H9 (cell line): Measurements from ENCODE around the gene PRAC2. TPM values are rescaled to one million over a fixed set of nuclear protein-coding genes. Genes with fewer than 3 reads are reported as not detected.
A peak's percentile ranks its signal among the peaks of the same experiment; 100 is the strongest.

ENCODE experiments used
- DNase-seq: peaks from one replicate; pipeline ENCODE4 v3.0.0-alpha.2; 2017
- H2AFZ ChIP-seq: one replicate; pipeline ENCODE4 v1.6.1; 2013; ENCODE audit warnings: mild to moderate bottlenecking, low read length, control low read depth, moderate library complexity
- H2AK5ac ChIP-seq: 2 replicates; pipeline ENCODE4 v1.6.1; 2013; ENCODE audit warnings: low read length, control low read depth, mixed read lengths; ENCODE audit not compliant: insufficient read length
- H2BK120ac ChIP-seq: one replicate; pipeline ENCODE4 v1.6.1; 2013; ENCODE audit warnings: low read depth, mild to moderate bottlenecking, low read length, control low read depth, inconsistent platforms; ENCODE audit not compliant: poor library complexity, severe bottlenecking
- H2BK12ac ChIP-seq: 2 replicates; pipeline ENCODE4 v1.6.1; 2013; ENCODE audit warnings: low read length, control low read depth, mixed read lengths, low read depth; ENCODE audit not compliant: insufficient read length
- H2BK15ac ChIP-seq: 2 replicates; pipeline ENCODE4 v1.6.1; 2013; ENCODE audit warnings: low read depth, low read length, control low read depth
- H2BK20ac ChIP-seq: one replicate; pipeline ENCODE4 v1.6.1; 2013; ENCODE audit warnings: low read depth, mild to moderate bottlenecking, low read length, control low read depth, inconsistent platforms; ENCODE audit not compliant: poor library complexity, severe bottlenecking
- H2BK5ac ChIP-seq: 2 replicates; pipeline ENCODE4 v1.6.1; 2013; ENCODE audit warnings: low read length, control low read depth, mixed read lengths; ENCODE audit not compliant: insufficient read length
- H3K14ac ChIP-seq: 2 replicates; pipeline ENCODE4 v1.6.1; 2013; ENCODE audit warnings: low read length, control low read depth; ENCODE audit not compliant: insufficient read depth
- H3K18ac ChIP-seq: 2 replicates; pipeline ENCODE4 v1.6.1; 2013; ENCODE audit warnings: low read depth, mild to moderate bottlenecking, mixed read lengths, low read length, control low read depth; ENCODE audit not compliant: insufficient read length
- H3K23ac ChIP-seq: 2 replicates; pipeline ENCODE4 v1.6.1; 2013; ENCODE audit warnings: low read length, control low read depth, mixed read lengths, low read depth; ENCODE audit not compliant: insufficient read length
- H3K23me2 ChIP-seq: 2 replicates; pipeline ENCODE4 v1.6.1; 2013; ENCODE audit warnings: low read depth, mild to moderate bottlenecking, mixed read lengths, low read length, control low read depth; ENCODE audit not compliant: insufficient read length, poor library complexity, severe bottlenecking
- H3K27ac ChIP-seq: 2 replicates; pipeline ENCODE4 v1.5.1; 2013; ENCODE audit warnings: low read length, control low read depth, mixed read lengths, low read depth; ENCODE audit not compliant: insufficient read length
- H3K27me3 ChIP-seq: 2 replicates; pipeline ENCODE4 v1.6.1; 2013; ENCODE audit warnings: low read length, control low read depth, inconsistent platforms; ENCODE audit not compliant: insufficient read depth
- H3K4ac ChIP-seq: 2 replicates; pipeline ENCODE4 v1.6.1; 2013; ENCODE audit warnings: low read depth, mild to moderate bottlenecking, control low read depth, inconsistent platforms, low read length, moderate library complexity
- H3K4me1 ChIP-seq: 2 replicates; pipeline ENCODE4 v1.6.1; 2013; ENCODE audit warnings: low read length, control low read depth, inconsistent platforms; ENCODE audit not compliant: insufficient read depth
- H3K4me2 ChIP-seq: 2 replicates; pipeline ENCODE4 v1.6.1; 2013; ENCODE audit warnings: low read length, control low read depth, mixed read lengths; ENCODE audit not compliant: insufficient read length, insufficient read depth
- H3K56ac ChIP-seq: 2 replicates; pipeline ENCODE4 v1.6.1; 2013; ENCODE audit warnings: low read depth, mild to moderate bottlenecking, mixed read lengths, low read length, control low read depth; ENCODE audit not compliant: insufficient read length
- H3K79me1 ChIP-seq: 2 replicates; pipeline ENCODE4 v1.6.1; 2013; ENCODE audit warnings: low read depth, mild to moderate bottlenecking, moderate library complexity, low read length, control low read depth, inconsistent platforms; ENCODE audit not compliant: insufficient read depth, poor library complexity, severe bottlenecking
- H3K79me2 ChIP-seq: 2 replicates; pipeline ENCODE4 v1.6.1; 2013; ENCODE audit warnings: low read length, control low read depth, inconsistent platforms; ENCODE audit not compliant: insufficient read depth
- H3K9ac ChIP-seq: 2 replicates; pipeline ENCODE4 v1.6.1; 2013; ENCODE audit warnings: low read length, control low read depth, mixed read lengths; ENCODE audit not compliant: insufficient read length; ENCODE audit errors: extremely low read depth
- H3K9me3 ChIP-seq: one replicate; pipeline ENCODE4 v1.6.1; 2013; ENCODE audit warnings: low read depth, low read length, inconsistent platforms; ENCODE audit not compliant: control insufficient read depth
- H3T11ph ChIP-seq: one replicate; pipeline ENCODE4 v1.6.1; 2013; ENCODE audit warnings: mild to moderate bottlenecking, low read length, control low read depth, inconsistent platforms
- H4K20me1 ChIP-seq: one replicate; pipeline ENCODE4 v1.6.1; 2013; ENCODE audit not compliant: control insufficient read depth, insufficient read length, insufficient read depth
- H4K5ac ChIP-seq: 2 replicates; pipeline ENCODE4 v1.6.1; 2013; ENCODE audit warnings: low read depth, mild to moderate bottlenecking, mixed read lengths, low read length, control low read depth; ENCODE audit not compliant: insufficient read length
- H4K8ac ChIP-seq: replicated peaks from 2 replicates; pipeline ENCODE4 v1.6.1; 2013; ENCODE audit warnings: low read length, control low read depth, mixed read lengths, low read depth; ENCODE audit not compliant: insufficient read length
- H4K91ac ChIP-seq: 2 replicates; pipeline ENCODE4 v1.6.1; 2013; ENCODE audit warnings: low read depth, mild to moderate bottlenecking, moderate library complexity, mixed read lengths, low read length, control low read depth; ENCODE audit not compliant: insufficient read length
- H3K27ac Mint-ChIP-seq, 3 experiments: 2 replicates in 2 of 3; 3 replicates in 1 of 3; pipeline ENCODE4 v1.8.0; 2020 to 2021; ENCODE audit warnings: mixed read lengths in 3 of 3, mild to moderate bottlenecking in 1 of 3, moderate library complexity in 1 of 3
- H3K27me3 Mint-ChIP-seq: 2 replicates; pipeline ENCODE4 v1.8.0; 2021; ENCODE audit warnings: low read depth, mild to moderate bottlenecking, moderate library complexity, mixed read lengths
- H3K36me3 Mint-ChIP-seq, 3 experiments: 2 replicates in 2 of 3; 3 replicates in 1 of 3; pipeline ENCODE4 v1.8.0; 2020 to 2021; ENCODE audit warnings: low read depth in 3 of 3, mixed read lengths in 3 of 3; ENCODE audit not compliant: insufficient read depth in 1 of 3
- H3K4me1 Mint-ChIP-seq, 2 experiments: 2 replicates each; pipeline ENCODE4 v1.8.0; 2020; ENCODE audit warnings: mixed read lengths in 2 of 2
- H3K4me3 Mint-ChIP-seq, 2 experiments: 2 replicates in 1 of 2; 3 replicates in 1 of 2; pipeline ENCODE4 v1.8.0; 2020 to 2021; ENCODE audit warnings: mild to moderate bottlenecking in 2 of 2, mixed read lengths in 2 of 2, moderate library complexity in 1 of 2
- H3K9me3 Mint-ChIP-seq, 2 experiments: 2 replicates in 1 of 2; 3 replicates in 1 of 2; pipeline ENCODE4 v1.8.0; 2020; ENCODE audit warnings: mild to moderate bottlenecking in 2 of 2, mixed read lengths in 2 of 2, moderate library complexity in 1 of 2
- WGBS: extraction: QIAGEN DNeasy Blood & Tissue Kit; methylation state at CpG from one replicate; pipeline ENCODE4 v1.1.7; 2013; ENCODE audit warnings: missing lambda C conversion rate, low lambda C conversion rate, mixed read lengths; ENCODE audit not compliant: insufficient read length; ENCODE audit errors: extremely low coverage; 5-methylcytosine and 5-hydroxymethylcytosine counted together
- total RNA-seq: library from RNA; stranded (reverse); gene quantifications from 2 replicates; pipeline ENCODE4 v1.2.1, GENCODE V29; 2021
- TF ChIP-seq, protein P1 (sequence below): fragments of 200-600 bp; sonication (generic); conservative IDR thresholded peaks from 3 replicates; pipeline ENCODE4 v1.8.0; 2021; ENCODE audit warnings: antibody characterized with exemption, mild to moderate bottlenecking

Gene PRAC2
- total RNA-seq, 1 experiment from 2014 or later, result not detected

DNA sequence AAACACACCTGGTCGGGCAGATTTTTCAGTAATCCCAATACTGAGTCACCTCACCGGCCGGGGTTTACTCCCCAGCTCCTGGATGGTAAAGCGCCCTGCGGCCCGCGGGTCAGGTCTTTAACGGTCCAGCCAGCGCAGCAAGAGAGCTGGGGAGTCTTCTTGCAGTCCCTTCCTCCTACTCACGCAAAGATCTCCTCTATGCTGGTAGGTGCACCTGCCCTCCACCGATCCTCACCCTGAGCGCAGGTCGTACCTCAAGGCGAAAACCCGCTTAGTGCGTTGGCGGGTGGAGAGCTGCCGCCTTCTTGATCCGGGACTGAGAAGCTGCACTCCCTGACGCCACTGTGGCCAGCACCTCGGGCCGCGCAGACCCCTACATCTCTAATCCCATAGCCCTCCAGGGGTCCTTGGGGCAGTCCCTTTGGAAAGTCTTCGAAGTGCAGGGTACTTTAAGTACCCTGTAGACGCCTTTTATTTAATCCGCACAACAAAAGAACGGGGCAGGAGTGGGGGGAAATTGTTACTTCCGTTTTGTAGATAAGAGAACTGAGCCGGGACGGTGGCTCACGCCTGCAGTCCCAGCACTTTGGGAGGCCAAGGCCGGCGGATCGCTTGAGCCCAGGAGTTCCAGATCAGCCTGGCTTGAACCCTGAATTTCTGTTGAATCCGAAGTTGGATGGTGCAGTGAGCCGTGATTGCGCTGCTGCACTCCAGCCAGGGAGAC lies 16.0 kb downstream of the PRAC2 start:
- H3T11ph ChIP-seq, result no peak overlapping the region
- Mint-ChIP-seq H3K4me1 (peaks cover 6 to 7% of the 10 kb centered on the region in 2 experiments), H3K4me3 (no peak overlapping the region; a peak in 1 of 5 replicates), H3K9me3 (peaks cover 0 to 3% of the 10 kb centered on the region in 2 experiments; a peak in 2 of 5 replicates), H3K36me3 (no peaks in the 10 kb centered on the region), H3K27ac (no peak overlapping the region), H3K27me3 (peaks cover 100% of the 10 kb centered on the region)
- no peak overlapping the region for H3K14ac ChIP-seq
- H3K4ac ChIP-seq, result no peak overlapping the region
- no peaks in the 10 kb centered on the region for H3K23me2 ChIP-seq
- no peak overlapping the region for H2BK20ac ChIP-seq
- no peaks in the 10 kb centered on the region for H3K9me3 ChIP-seq
- H3K4me1 ChIP-seq, result no peaks in the 10 kb centered on the region
- DNase-seq, result peak; percentile 85
- no CpG with 5 or more reads among the region's 37 CpGs for WGBS
- no peak overlapping the region for H3K27ac ChIP-seq
- no peak overlapping the region for H2BK120ac ChIP-seq
- H3K23ac ChIP-seq, result no peak overlapping the region
- H3K56ac ChIP-seq, result no peak overlapping the region
- H3K9ac ChIP-seq, result no peak overlapping the region
- no peak overlapping the region for H4K8ac ChIP-seq
- H3K4me2 ChIP-seq, result peak overlapping the region; percentile 34
- TF ChIP-seq, protein P1, sequence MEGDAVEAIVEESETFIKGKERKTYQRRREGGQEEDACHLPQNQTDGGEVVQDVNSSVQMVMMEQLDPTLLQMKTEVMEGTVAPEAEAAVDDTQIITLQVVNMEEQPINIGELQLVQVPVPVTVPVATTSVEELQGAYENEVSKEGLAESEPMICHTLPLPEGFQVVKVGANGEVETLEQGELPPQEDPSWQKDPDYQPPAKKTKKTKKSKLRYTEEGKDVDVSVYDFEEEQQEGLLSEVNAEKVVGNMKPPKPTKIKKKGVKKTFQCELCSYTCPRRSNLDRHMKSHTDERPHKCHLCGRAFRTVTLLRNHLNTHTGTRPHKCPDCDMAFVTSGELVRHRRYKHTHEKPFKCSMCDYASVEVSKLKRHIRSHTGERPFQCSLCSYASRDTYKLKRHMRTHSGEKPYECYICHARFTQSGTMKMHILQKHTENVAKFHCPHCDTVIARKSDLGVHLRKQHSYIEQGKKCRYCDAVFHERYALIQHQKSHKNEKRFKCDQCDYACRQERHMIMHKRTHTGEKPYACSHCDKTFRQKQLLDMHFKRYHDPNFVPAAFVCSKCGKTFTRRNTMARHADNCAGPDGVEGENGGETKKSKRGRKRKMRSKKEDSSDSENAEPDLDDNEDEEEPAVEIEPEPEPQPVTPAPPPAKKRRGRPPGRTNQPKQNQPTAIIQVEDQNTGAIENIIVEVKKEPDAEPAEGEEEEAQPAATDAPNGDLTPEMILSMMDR, result no peak
- no peak overlapping the region for H2BK5ac ChIP-seq
- H2AK5ac ChIP-seq, result no peak overlapping the region
- H2AFZ ChIP-seq, result no peak overlapping the region
- H3K79me1 ChIP-seq, result no peaks in the 10 kb centered on the region
- no peak overlapping the region for H4K5ac ChIP-seq
- H2BK12ac ChIP-seq, result peak overlapping the region; percentile 60
- H3K27me3 ChIP-seq, result peaks cover 99% of the 10 kb centered on the region
- H4K20me1 ChIP-seq, result peaks cover 2% of the 10 kb centered on the region
- no peak overlapping the region for H4K91ac ChIP-seq
- H3K18ac ChIP-seq, result no peak overlapping the region
- no peak overlapping the region; the same call in 1 of the 2 replicates for H2BK15ac ChIP-seq
- no peaks in the 10 kb centered on the region for H3K79me2 ChIP-seq
